Mucosa of descending colon (tissue), 3 donors: ENCODE data around the gene TRIM59. TPM values are rescaled to one million over a fixed set of nuclear protein-coding genes. Genes with fewer than 3 reads are reported as not detected.

Experiments
- ATAC-seq: fragments of 200-7000 bp; cut with Tn5 transposase; one replicate; pipeline ENCODE4 v1.9.1; 2020; ENCODE audit warnings: mild to moderate bottlenecking, moderate library complexity
- DNase-seq, 3 donors: peaks; one replicate each; pipeline ENCODE4 v3.0.0-alpha.2; 2020
- H3K36me3 ChIP-seq: fragments of 200-600 bp; one replicate; pipeline ENCODE4 v1.8.0; 2021; ENCODE audit warnings: low read depth, mild to moderate bottlenecking
- H3K4me1 ChIP-seq: fragments of 200-600 bp; one replicate; pipeline ENCODE4 v1.8.0; 2021; ENCODE audit warnings: low read depth, mild to moderate bottlenecking
- H3K4me3 ChIP-seq: fragments of 200-600 bp; one replicate; pipeline ENCODE4 v1.8.0; 2021; ENCODE audit warnings: mild to moderate bottlenecking
- H3K9me3 ChIP-seq: fragments of 200-600 bp; one replicate; pipeline ENCODE4 v1.8.0; 2021; ENCODE audit warnings: mild to moderate bottlenecking
- intact Hi-C, 2 donors: fragments of 100-400 bp; cut with DNase I in 1 of 2; cut with micrococcal nuclease in 1 of 2; formaldehyde crosslinking; loops; one replicate each; pipeline versions ENCODE4 v1.11.0 to v1.11.1; 2022; cut with DNase I, micrococcal nuclease
- total RNA-seq, 3 donors: library from RNA; stranded (reverse); fragmentation: NEBNext Ultra II Directional in 2 of 3; extraction: Animal tissue kit (Norgen Biotek cat#: 25700) in 2 of 3; gene quantifications; one replicate each; pipeline versions ENCODE4 v1.2.1 to v1.2.4, GENCODE V29; 2021 to 2023
- TF ChIP-seq, protein P1 (sequence below): fragments of 200-600 bp; IDR thresholded peaks from one replicate; pipeline ENCODE4 v1.8.0; 2022; ENCODE audit warnings: antibody characterized with exemption, mild to moderate bottlenecking
- donor health status: DM: no; HTN: no; CAD: no; lungs with moderate emphysema.
- donor health status: DM: no; HTN: no; CAD: no.
- donor health status: DM: no; HTN: yes; CAD: no.

TRIM59 gene
- total RNA-seq, 3 donors from 2014 or later: 5.3 to 7.2 (median 6.0) TPM

DNA sequence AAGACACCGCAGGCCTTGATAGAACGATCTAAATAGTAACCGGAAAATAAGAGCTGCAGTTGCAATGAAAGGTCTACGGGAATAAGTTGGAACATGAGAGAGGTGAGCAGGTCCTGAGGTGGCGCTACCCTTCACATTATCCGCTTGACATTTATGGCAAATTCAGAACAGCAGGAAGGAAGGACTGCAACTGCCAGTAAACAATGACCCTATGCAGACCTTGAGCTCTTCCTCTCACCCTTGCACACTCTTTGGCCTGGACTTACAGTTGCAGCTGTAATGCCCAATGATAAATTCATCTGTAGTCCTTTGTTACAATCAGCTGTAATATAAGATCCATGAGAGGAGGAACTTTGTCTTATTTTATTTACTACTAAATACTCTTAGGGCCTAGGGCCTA is 32.3 kb upstream of the TRIM59 start:
- intact Hi-C loops: no loop called here
- DNase-seq (no peak), ATAC-seq (no peak)
- TF ChIP-seq, protein P1, sequence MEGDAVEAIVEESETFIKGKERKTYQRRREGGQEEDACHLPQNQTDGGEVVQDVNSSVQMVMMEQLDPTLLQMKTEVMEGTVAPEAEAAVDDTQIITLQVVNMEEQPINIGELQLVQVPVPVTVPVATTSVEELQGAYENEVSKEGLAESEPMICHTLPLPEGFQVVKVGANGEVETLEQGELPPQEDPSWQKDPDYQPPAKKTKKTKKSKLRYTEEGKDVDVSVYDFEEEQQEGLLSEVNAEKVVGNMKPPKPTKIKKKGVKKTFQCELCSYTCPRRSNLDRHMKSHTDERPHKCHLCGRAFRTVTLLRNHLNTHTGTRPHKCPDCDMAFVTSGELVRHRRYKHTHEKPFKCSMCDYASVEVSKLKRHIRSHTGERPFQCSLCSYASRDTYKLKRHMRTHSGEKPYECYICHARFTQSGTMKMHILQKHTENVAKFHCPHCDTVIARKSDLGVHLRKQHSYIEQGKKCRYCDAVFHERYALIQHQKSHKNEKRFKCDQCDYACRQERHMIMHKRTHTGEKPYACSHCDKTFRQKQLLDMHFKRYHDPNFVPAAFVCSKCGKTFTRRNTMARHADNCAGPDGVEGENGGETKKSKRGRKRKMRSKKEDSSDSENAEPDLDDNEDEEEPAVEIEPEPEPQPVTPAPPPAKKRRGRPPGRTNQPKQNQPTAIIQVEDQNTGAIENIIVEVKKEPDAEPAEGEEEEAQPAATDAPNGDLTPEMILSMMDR: no peak
- H3K4me1 ChIP-seq: no peaks in the 10 kb centered on the region
- no peaks in the 10 kb centered on the region for H3K36me3 ChIP-seq
- no peak overlapping the region for H3K4me3 ChIP-seq
- no peaks in the 10 kb centered on the region for H3K9me3 ChIP-seq

GRCh38 chr3:160480931-160481330 is 31.3 kb upstream of the TRIM59 start:
- no peaks in the 10 kb centered on the region for H3K36me3 ChIP-seq
- ATAC-seq: no peak
- no peaks in the 10 kb centered on the region for H3K9me3 ChIP-seq
- DNase-seq: no peak
- TF ChIP-seq, protein P1: no peak
- intact Hi-C loops: no loop called here
- H3K4me1 ChIP-seq: no peaks in the 10 kb centered on the region
- H3K4me3 ChIP-seq: no peak overlapping the region

GRCh38 chr3:160479376-160479775 is 29.8 kb upstream of the TRIM59 start:
- TF ChIP-seq, protein P1: no peak
- no peak for ATAC-seq
- H3K36me3 ChIP-seq: no peaks in the 10 kb centered on the region
- H3K4me3 ChIP-seq: no peak overlapping the region
- intact Hi-C loops: no loop called here
- no peaks in the 10 kb centered on the region for H3K9me3 ChIP-seq
- H3K4me1 ChIP-seq: no peaks in the 10 kb centered on the region
- DNase-seq: no peak

DNA sequence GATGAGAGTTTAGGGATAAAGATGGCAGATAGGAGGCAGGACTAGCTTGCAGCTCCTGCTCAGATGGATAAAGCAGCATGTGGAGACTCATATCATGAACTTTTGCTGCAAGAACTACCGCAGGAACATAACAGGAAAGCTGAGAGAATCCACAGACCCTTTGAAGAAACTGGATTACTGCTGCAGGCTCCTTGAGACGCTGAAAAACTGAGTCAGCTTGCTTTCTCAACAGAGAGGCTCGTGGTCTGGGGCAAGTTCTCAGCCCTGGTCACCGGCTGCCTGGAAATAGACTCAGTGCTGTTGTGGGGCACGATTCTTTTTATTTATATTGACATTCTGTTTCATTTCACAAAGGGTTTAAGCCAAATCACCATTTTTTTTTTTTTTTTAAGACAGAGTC is 28.8 kb upstream of the TRIM59 start:
- no peak overlapping the region for H3K4me3 ChIP-seq
- DNase-seq (no peak), ATAC-seq (no peak)
- TF ChIP-seq, protein P1: no peak
- H3K4me1 ChIP-seq: no peaks in the 10 kb centered on the region
- H3K9me3 ChIP-seq: no peaks in the 10 kb centered on the region
- intact Hi-C loops: no loop called here
- no peaks in the 10 kb centered on the region for H3K36me3 ChIP-seq

GRCh38 chr3:160477750-160478149 is 28.2 kb upstream of the TRIM59 start:
- ATAC-seq: no peak
- Histone ChIP-seq H3K9me3 (no peaks in the 10 kb centered on the region), H3K4me3 (no peak overlapping the region), H3K4me1 (no peaks in the 10 kb centered on the region), H3K36me3 (no peaks in the 10 kb centered on the region)
- no peak for DNase-seq
- intact Hi-C loops: no loop called here
- TF ChIP-seq, protein P1: no peak

DNA sequence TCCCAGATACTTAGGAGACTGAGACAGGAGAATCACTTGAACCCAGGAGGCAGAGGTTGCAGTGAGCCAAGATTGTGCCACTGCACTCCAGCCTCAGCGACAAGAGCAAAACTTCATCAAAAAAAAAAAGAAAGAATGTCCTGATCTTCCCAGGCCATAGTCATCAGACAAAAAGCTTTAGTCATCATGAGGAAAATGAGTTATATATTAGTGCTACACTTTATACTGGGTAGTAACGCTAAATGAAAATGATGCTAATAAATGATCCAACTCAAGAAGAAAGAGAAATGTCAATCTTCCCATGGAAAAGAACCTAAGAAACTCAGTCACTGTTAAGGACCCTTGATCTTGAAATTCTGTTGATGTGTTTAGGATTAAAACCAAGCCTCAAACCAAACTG is 26.3 kb upstream of the TRIM59 start:
- Histone ChIP-seq H3K36me3 (no peaks in the 10 kb centered on the region), H3K4me1 (no peaks in the 10 kb centered on the region), H3K4me3 (no peak overlapping the region), H3K9me3 (peaks cover 8% of the 10 kb centered on the region)
- intact Hi-C loops: no loop called here
- DNase-seq (no peak), ATAC-seq (no peak)
- TF ChIP-seq, protein P1: no peak
